Stomach smooth muscle (tissue), 2 donors: ENCODE data around the gene PSRC1.

ENCODE experiments used
- H3K27ac ChIP-seq: one replicate; pipeline ENCODE4 v1.7.0; 2013; ENCODE audit warnings: mild to moderate bottlenecking, low read length, inconsistent platforms
- H3K27me3 ChIP-seq, 2 donors: one replicate each; pipeline ENCODE4 v1.7.0; 2013; ENCODE audit warnings: low read length in 2 of 2; ENCODE audit not compliant: insufficient read depth in 2 of 2, control insufficient read depth in 1 of 2
- H3K36me3 ChIP-seq, 2 donors: one replicate each; pipeline ENCODE4 v1.7.0; 2013; ENCODE audit warnings: low read length in 2 of 2; ENCODE audit not compliant: control insufficient read depth in 2 of 2, insufficient read depth in 2 of 2
- H3K4me1 ChIP-seq: one replicate; pipeline ENCODE4 v1.7.0; 2013; ENCODE audit warnings: low read length; ENCODE audit not compliant: control insufficient read depth, insufficient read depth
- H3K4me3 ChIP-seq, 2 donors: one replicate each; pipeline ENCODE4 v1.7.0; 2013; ENCODE audit warnings: low read length in 2 of 2
- H3K9ac ChIP-seq, 2 donors: one replicate each; pipeline ENCODE4 v1.7.0; 2013; ENCODE audit warnings: low read length in 2 of 2, mild to moderate bottlenecking in 1 of 2
- H3K9me3 ChIP-seq, 2 donors: one replicate each; pipeline ENCODE4 v1.7.0; 2013; ENCODE audit warnings: low read length in 2 of 2; ENCODE audit not compliant: control insufficient read depth in 2 of 2
- donor health status: healthy.
- donor health status: Pancreatic carcinoma.

Gene PSRC1

GRCh38 chr1:109249654-109250401 is 33.1 kb downstream of the PSRC1 start:
- H3K9ac ChIP-seq: peak overlapping the region in 1 of 2 donors; percentile 47
- H3K27me3 ChIP-seq: peaks cover 0 to 1% of the 10 kb centered on the region in 2 donors
- H3K4me3 ChIP-seq: peak overlapping the region; percentile 50 to 72
- H3K4me1 ChIP-seq: peaks cover 37% of the 10 kb centered on the region
- H3K27ac ChIP-seq: no peak overlapping the region
- no peaks in the 10 kb centered on the region for H3K9me3 ChIP-seq
- H3K36me3 ChIP-seq: peaks cover 0 to 3% of the 10 kb centered on the region in 2 donors

- Histone ChIP-seq H3K9me3 (no peaks in the 10 kb centered on the region), H3K4me3 (peak within 1 kb of the TSS; percentile 54 to 72), H3K27ac (no peak within 1 kb of the TSS), H3K27me3 (peaks cover 0 to 2% of the 10 kb centered on the region in 2 donors), H3K9ac (peak within 1 kb of the TSS; percentile 46 to 47), H3K36me3 (peaks cover 0 to 3% of the 10 kb centered on the region in 2 donors), H3K4me1 (peaks cover 29% of the 10 kb centered on the region)
These were observed 33.9 kb downstream of the PSRC1 start, which contains the start of gene CELSR2 for GRCh38 chr1:109248797-109249629. Gene CELSR2 (plus strand): TSS chr1:109249539. CDS start chr1:109250080, 541 bp downstream.

- no peak overlapping the region for H3K27ac ChIP-seq
- H3K9me3 ChIP-seq: no peaks in the 10 kb centered on the region
- H3K4me1 ChIP-seq: peaks cover 23% of the 10 kb centered on the region
- H3K36me3 ChIP-seq: peaks cover 0 to 3% of the 10 kb centered on the region in 2 donors
- no peak overlapping the region for H3K9ac ChIP-seq
- H3K4me3 ChIP-seq: no peak overlapping the region
- H3K27me3 ChIP-seq: peaks cover 0 to 3% of the 10 kb centered on the region in 2 donors
These were observed 34.5 kb downstream of the PSRC1 start for GRCh38 chr1:109248444-109248796.

GRCh38 chr1:109247401-109248365 is 35.3 kb downstream of the PSRC1 start:
- Histone ChIP-seq H3K4me3 (no peak overlapping the region), H3K9ac (no peak overlapping the region), H3K4me1 (peaks cover 18% of the 10 kb centered on the region), H3K36me3 (peaks cover 0 to 3% of the 10 kb centered on the region in 2 donors), H3K27me3 (peaks cover 0 to 5% of the 10 kb centered on the region in 2 donors), H3K27ac (no peak overlapping the region), H3K9me3 (no peaks in the 10 kb centered on the region)

GRCh38 chr1:109246141-109246551 is 36.8 kb downstream of the PSRC1 start:
- Histone ChIP-seq H3K36me3 (no peaks in the 10 kb centered on the region), H3K9ac (no peak overlapping the region), H3K9me3 (no peaks in the 10 kb centered on the region), H3K4me3 (no peak overlapping the region), H3K27ac (no peak overlapping the region), H3K27me3 (peaks cover 0 to 10% of the 10 kb centered on the region in 2 donors), H3K4me1 (peaks cover 27% of the 10 kb centered on the region)

- Histone ChIP-seq H3K9me3 (no peaks in the 10 kb centered on the region), H3K27me3 (peaks cover 0 to 10% of the 10 kb centered on the region in 2 donors), H3K4me3 (no peak overlapping the region), H3K4me1 (peaks cover 27% of the 10 kb centered on the region), H3K9ac (no peak overlapping the region), H3K36me3 (peaks cover 0 to 1% of the 10 kb centered on the region in 2 donors), H3K27ac (no peak overlapping the region)
These were observed 38.9 kb downstream of the PSRC1 start for GRCh38 chr1:109243860-109244552.

- Histone ChIP-seq H3K27me3 (peaks cover 0 to 10% of the 10 kb centered on the region in 2 donors), H3K9me3 (no peaks in the 10 kb centered on the region), H3K9ac (no peak overlapping the region), H3K4me1 (peaks cover 23% of the 10 kb centered on the region), H3K4me3 (no peak overlapping the region), H3K27ac (no peak overlapping the region), H3K36me3 (peaks cover 4 to 8% of the 10 kb centered on the region in 2 donors)
These were observed 39.7 kb downstream of the PSRC1 start for GRCh38 chr1:109243221-109243620.

GRCh38 chr1:109242387-109242786 is 40.6 kb downstream of the PSRC1 start:
- H3K4me1 ChIP-seq: peaks cover 23% of the 10 kb centered on the region
- peaks cover 0 to 10% of the 10 kb centered on the region in 2 donors for H3K27me3 ChIP-seq
- no peak overlapping the region for H3K27ac ChIP-seq
- H3K36me3 ChIP-seq: peaks cover 12 to 15% of the 10 kb centered on the region in 2 donors
- no peak overlapping the region for H3K4me3 ChIP-seq
- H3K9me3 ChIP-seq: no peaks in the 10 kb centered on the region
- no peak overlapping the region for H3K9ac ChIP-seq

- no peaks in the 10 kb centered on the region for H3K9me3 ChIP-seq
- H3K4me3 ChIP-seq: no peak overlapping the region
- peaks cover 23% of the 10 kb centered on the region for H3K4me1 ChIP-seq
- peaks cover 0 to 10% of the 10 kb centered on the region in 2 donors for H3K27me3 ChIP-seq
- H3K9ac ChIP-seq: no peak overlapping the region
- H3K27ac ChIP-seq: no peak overlapping the region
- peaks cover 17 to 20% of the 10 kb centered on the region in 2 donors for H3K36me3 ChIP-seq
These were observed 41.1 kb downstream of the PSRC1 start for GRCh38 chr1:109241841-109242345.
